Endothelial cell of umbilical vein (primary cell): Measurements from ENCODE around the gene NMNAT3. TPM values are rescaled to one million over a fixed set of nuclear protein-coding genes. Genes with fewer than 3 reads are reported as not detected.

Experiments used
- BruUV-seq: library from RNA; stranded (reverse); fragments of 400-500 nt; replicated peaks from 2 replicates; lab custom pipeline; 2021; lab: Mats Ljungman, UMichigan
- CTCF ChIA-PET: fragments of 300-600, 350-600 bp; sonication (Branson Sonifier 250); formaldehyde crosslinking; loops from one replicate; lab custom pipeline; 2021; ENCODE audit warnings: antibody characterized with exemption, inconsistent platforms; lab: Charles Lee
- POLR2A ChIA-PET: fragments of 300-600, 350-600 bp; sonication (Branson Sonifier 250); formaldehyde crosslinking; loops from one replicate; lab custom pipeline; 2021; ENCODE audit warnings: antibody characterized with exemption, inconsistent platforms; lab: Charles Lee
- DNase-seq: peaks from one replicate; pipeline ENCODE4 v3.0.0-alpha.2; 2011; ENCODE audit warnings: low read depth, low spot score
- FAIRE-seq: peaks from 2 replicates; lab custom pipeline; 2011; peaks lifted over from hg19 to GRCh38; lab: Jason Lieb, UNC
- H2AFZ ChIP-seq: 2 replicates; pipeline ENCODE4 v1.6.0; 2012; ENCODE audit warnings: low read depth, low read length, control low read depth, inconsistent platforms
- H3K27ac ChIP-seq: 2 replicates; pipeline ENCODE4 v1.5.1; 2011; ENCODE audit warnings: low read depth, mild to moderate bottlenecking, control low read depth, low read length, moderate library complexity; ENCODE audit not compliant: insufficient read depth
- H3K27me3 ChIP-seq, 2 experiments: 2 replicates each; pipeline versions ENCODE4 v1.6.0 to v1.6.1; 2011; ENCODE audit warnings: low read length in 2 of 2, mixed read lengths in 1 of 2; ENCODE audit not compliant: control insufficient read depth in 2 of 2, insufficient read depth in 2 of 2
- H3K36me3 ChIP-seq, 2 experiments: 2 replicates in 1 of 2; 3 replicates in 1 of 2; pipeline ENCODE4 v1.5.1; 2011; ENCODE audit warnings: low read length in 2 of 2, mild to moderate bottlenecking in 1 of 2, moderate library complexity in 1 of 2; ENCODE audit not compliant: control insufficient read depth in 2 of 2, insufficient read depth in 2 of 2; ENCODE audit errors: extremely low read depth in 1 of 2
- H3K4me1 ChIP-seq: 3 replicates; pipeline ENCODE4 v1.5.1; 2011; ENCODE audit warnings: mild to moderate bottlenecking, low read length; ENCODE audit not compliant: control insufficient read depth, insufficient read depth; ENCODE audit errors: extremely low read depth
- H3K4me2 ChIP-seq: 2 replicates; pipeline ENCODE4 v1.6.1; 2011; ENCODE audit warnings: low read length, control low read depth, mixed read lengths; ENCODE audit not compliant: insufficient read depth
- H3K4me3 ChIP-seq, 3 experiments: fragments of 200-600 bp in 1 of 3; sonication (generic), shearing (Covaris generic) in 1 of 3; replicated peaks in 1 of 3; 2 replicates each; pipeline ENCODE4 v1.5.1; 2011 to 2016; ENCODE audit warnings: control low read depth in 3 of 3, low read length in 3 of 3, mild to moderate bottlenecking in 2 of 3, inconsistent platforms in 1 of 3, low read depth in 1 of 3, moderate library complexity in 1 of 3; ENCODE audit not compliant: insufficient read depth in 1 of 3
- H3K79me2 ChIP-seq: 2 replicates; pipeline ENCODE4 v1.6.0; 2012; ENCODE audit warnings: low read length, inconsistent platforms; ENCODE audit not compliant: control insufficient read depth, insufficient read depth
- H3K9ac ChIP-seq: replicated peaks from 2 replicates; pipeline ENCODE3; 2011; ENCODE audit warnings: low read length, control low read depth; ENCODE audit not compliant: insufficient read depth; ENCODE audit errors: extremely low read depth
- H3K9me1 ChIP-seq: replicated peaks from 3 replicates; pipeline ENCODE4 v1.6.0; 2011; ENCODE audit warnings: mild to moderate bottlenecking, low read length; ENCODE audit not compliant: control insufficient read depth, insufficient read depth; ENCODE audit errors: extremely low read depth
- H3K9me3 ChIP-seq: replicated peaks from 2 replicates; pipeline ENCODE4 v1.5.1; 2012; ENCODE audit warnings: low read length, inconsistent platforms; ENCODE audit not compliant: control insufficient read depth, insufficient read depth
- H4K20me1 ChIP-seq: replicated peaks from 2 replicates; pipeline ENCODE3; 2011; ENCODE audit warnings: mild to moderate bottlenecking, low read length; ENCODE audit not compliant: control insufficient read depth, insufficient read depth; ENCODE audit errors: extremely low read depth
- EZH2 ChIP-seq: IDR thresholded peaks from 2 replicates; pipeline ENCODE4 v1.6.1; 2012; ENCODE audit warnings: borderline replicate concordance, low read depth, mild to moderate bottlenecking, moderate library complexity, low read length, inconsistent platforms; ENCODE audit not compliant: severe bottlenecking
- FOS ChIP-seq: IDR thresholded peaks from 2 replicates; pipeline ENCODE4 v1.6.1; 2011; ENCODE audit warnings: mild to moderate bottlenecking, low read length, moderate library complexity, borderline replicate concordance; ENCODE audit not compliant: insufficient read depth
- GATA2 ChIP-seq: IDR thresholded peaks from 2 replicates; pipeline ENCODE4 v1.7.0; 2011; ENCODE audit warnings: low read depth, mild to moderate bottlenecking, moderate library complexity, mixed read lengths, low read length; ENCODE audit not compliant: insufficient read length, insufficient read depth
- JUN ChIP-seq: IDR thresholded peaks from 2 replicates; pipeline ENCODE4 v1.6.1; 2011; ENCODE audit warnings: borderline replicate concordance, low read depth; ENCODE audit not compliant: insufficient read length, insufficient read depth
- MAX ChIP-seq: IDR thresholded peaks from 2 replicates; pipeline ENCODE4 v1.6.1; 2011; ENCODE audit not compliant: insufficient read depth, insufficient read length
- MYC ChIP-seq: IDR thresholded peaks from one replicate; pipeline ENCODE4 v1.6.1; 2011; ENCODE audit warnings: mild to moderate bottlenecking, low read depth, low read length
- POLR2A ChIP-seq: IDR thresholded peaks from 2 replicates; pipeline ENCODE4 v1.6.1; 2012; ENCODE audit warnings: low read depth, mild to moderate bottlenecking, control low read depth, low read length
- POLR2AphosphoS5 ChIP-seq: IDR thresholded peaks from 2 replicates; pipeline ENCODE4 v1.6.1; 2012; ENCODE audit warnings: low read depth, mild to moderate bottlenecking, control low read depth, low read length, moderate library complexity; ENCODE audit not compliant: insufficient read depth
- dilution Hi-C: fragments of 300-500 bp; cut with MboI; formaldehyde crosslinking; loops from one replicate; pipeline ENCODE4 v1.15.0; 2019; ENCODE audit warnings: low sequenced_read_pairs; ENCODE audit not compliant: extremely low pct_ligation_motif_present
- intact Hi-C: fragments of 100-400 bp; cut with micrococcal nuclease; formaldehyde crosslinking; loops from one replicate; pipeline ENCODE4 v1.10.0; 2022
- polyA plus RNA-seq, 4 experiments: library from polyadenylated mRNA; depleted of rRNA in 3 of 4; stranded (reverse) in 3 of 4; unstranded in 1 of 4; fragments of >200 nt; gene quantifications; 2 replicates each; pipeline versions ENCODE4 v1.2.1 to v1.2.3, GENCODE V29; 2011 to 2012; ENCODE audit warnings: missing spikeins in 1 of 4
- total RNA-seq: library from RNA; stranded (reverse); gene quantifications from 2 replicates; pipeline ENCODE4 v1.2.3, GENCODE V29; 2021
- TF ChIP-seq, protein P1 (sequence below), 2 donors: IDR thresholded peaks; 1 replicate in 1 of 2; 2 replicates in 1 of 2; pipeline ENCODE4 v1.5.1; 2011; ENCODE audit warnings: low read length in 2 of 2, mild to moderate bottlenecking in 2 of 2, moderate library complexity in 2 of 2, control low read depth in 1 of 2, inconsistent platforms in 1 of 2, low read depth in 1 of 2; ENCODE audit not compliant: insufficient read depth in 1 of 2; ENCODE audit errors: extremely low read depth in 1 of 2

Gene NMNAT3
- total and polyA plus RNA-seq, 2 donors (not counting 3 experiments of a cell fraction or from before 2014, with no cell fraction given), result 0.59 to 0.60 TPM

DNA sequence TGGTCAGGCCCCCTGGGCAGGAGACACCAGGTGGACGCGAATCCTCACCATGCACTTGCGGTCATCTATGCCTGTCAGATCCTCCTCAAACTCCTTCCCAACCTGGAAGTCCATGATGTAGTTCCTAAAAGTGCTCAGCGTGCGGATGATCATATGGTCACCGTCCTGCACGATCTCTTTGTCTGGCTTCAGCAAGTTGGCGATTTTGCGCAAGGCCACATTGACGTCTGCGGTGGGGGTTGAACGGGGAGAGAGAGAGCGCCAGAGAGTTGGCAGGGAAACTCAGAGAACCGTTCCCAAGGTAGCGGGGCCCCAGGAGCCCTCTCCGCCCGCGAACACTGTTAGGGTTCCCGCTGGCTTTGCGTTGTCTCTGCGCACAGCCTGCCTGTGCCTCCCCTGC lies 139.0 kb downstream of the NMNAT3 start:
- DNase-seq (no peak), FAIRE-seq (no peak)
- H3K9me1 ChIP-seq, result no peaks in the 10 kb centered on the region
- ChIA-PET POLR2A (no interaction called here), CTCF (no interaction called here)
- H3K36me3 ChIP-seq, result no peaks in the 10 kb centered on the region
- no peak overlapping the region for H3K9ac ChIP-seq
- no peaks in the 10 kb centered on the region for H3K79me2 ChIP-seq
- intact Hi-C loops (loop anchor here (5.0 kb wide), 2 partner anchors 139 to 151 kb away; partner anchors contain the start of genes COPB2 and NMNAT3), dilution Hi-C loops (no loop called here)
- H2AFZ ChIP-seq, result peak overlapping the region; percentile 81
- H3K27me3 ChIP-seq, result no peaks in the 10 kb centered on the region
- peaks cover 11% of the 10 kb centered on the region for H3K4me1 ChIP-seq
- no peaks in the 10 kb centered on the region for H3K9me3 ChIP-seq
- TF ChIP-seq MYC, result no peak
- BruUV-seq, result no TSS peak
- H3K4me3 ChIP-seq, result peak overlapping the region in 2 of 3 experiments; percentile 38
- H4K20me1 ChIP-seq, result no peaks in the 10 kb centered on the region
- peak overlapping the region; percentile 74 for H3K4me2 ChIP-seq
- no peak overlapping the region for H3K27ac ChIP-seq

DNA sequence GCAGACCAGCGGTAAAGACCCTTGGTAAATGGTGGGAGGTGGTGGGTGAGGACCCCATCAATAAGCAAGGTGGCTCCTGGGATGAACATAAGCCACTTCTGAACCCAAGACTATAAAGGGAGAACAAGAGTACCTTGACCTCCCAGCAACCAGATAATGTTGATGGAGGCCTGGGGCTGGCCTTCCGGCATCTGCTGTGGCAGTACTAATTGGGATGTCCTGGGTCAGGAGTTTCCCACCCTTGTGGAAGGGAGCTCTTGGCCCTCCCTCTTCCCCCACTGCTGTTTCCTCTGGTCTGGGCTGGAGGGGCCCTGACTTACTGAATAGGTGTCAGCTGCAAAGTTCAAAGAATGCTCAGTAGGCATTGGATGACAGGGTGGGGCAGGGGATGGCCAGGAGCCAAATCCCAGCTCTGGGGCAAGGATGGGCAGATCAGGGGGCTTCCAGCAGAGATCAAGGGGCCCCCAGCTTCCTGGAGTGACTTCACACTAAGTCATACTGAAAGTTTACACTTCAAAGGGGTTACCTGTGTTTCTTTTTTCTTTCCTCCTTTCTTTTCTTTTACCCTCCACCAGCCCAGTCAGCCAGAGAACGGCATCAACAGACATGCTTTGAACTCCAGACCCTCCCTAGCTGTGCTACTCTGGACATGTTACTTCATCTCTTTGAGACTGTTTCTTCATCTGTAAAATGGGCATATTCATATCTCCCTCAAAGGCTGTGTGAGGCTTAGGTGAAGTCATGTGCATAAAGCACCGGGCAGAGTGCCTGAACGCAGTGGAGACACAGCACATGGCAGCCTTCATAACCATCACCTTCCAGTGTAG lies 139.8 kb downstream of the NMNAT3 start:
- no TSS peak for BruUV-seq
- Histone ChIP-seq H4K20me1 (no peaks in the 10 kb centered on the region), H3K9ac (no peak overlapping the region), H3K4me1 (peaks cover 11% of the 10 kb centered on the region), H3K79me2 (no peaks in the 10 kb centered on the region), H3K27me3 (no peaks in the 10 kb centered on the region), H3K4me3 (no peak overlapping the region), H3K9me3 (no peaks in the 10 kb centered on the region), H3K36me3 (no peaks in the 10 kb centered on the region), H3K4me2 (no peak overlapping the region), H2AFZ (no peak overlapping the region), H3K9me1 (no peaks in the 10 kb centered on the region), H3K27ac (no peak overlapping the region)
- ChIA-PET POLR2A (no interaction called here), CTCF (no interaction called here)
- intact Hi-C loops, result loop anchor here (5.0 kb wide), 2 partner anchors 139 to 151 kb away; partner anchors contain the start of genes COPB2 and NMNAT3
- dilution Hi-C loops, result no loop called here
- TF ChIP-seq MAX (no peak), FOS (no peak), GATA2 (no peak), POLR2AphosphoS5 (no peak), JUN (no peak), POLR2A (no peak), EZH2 (no peak), MYC (no peak)
- TF ChIP-seq, protein P1, sequence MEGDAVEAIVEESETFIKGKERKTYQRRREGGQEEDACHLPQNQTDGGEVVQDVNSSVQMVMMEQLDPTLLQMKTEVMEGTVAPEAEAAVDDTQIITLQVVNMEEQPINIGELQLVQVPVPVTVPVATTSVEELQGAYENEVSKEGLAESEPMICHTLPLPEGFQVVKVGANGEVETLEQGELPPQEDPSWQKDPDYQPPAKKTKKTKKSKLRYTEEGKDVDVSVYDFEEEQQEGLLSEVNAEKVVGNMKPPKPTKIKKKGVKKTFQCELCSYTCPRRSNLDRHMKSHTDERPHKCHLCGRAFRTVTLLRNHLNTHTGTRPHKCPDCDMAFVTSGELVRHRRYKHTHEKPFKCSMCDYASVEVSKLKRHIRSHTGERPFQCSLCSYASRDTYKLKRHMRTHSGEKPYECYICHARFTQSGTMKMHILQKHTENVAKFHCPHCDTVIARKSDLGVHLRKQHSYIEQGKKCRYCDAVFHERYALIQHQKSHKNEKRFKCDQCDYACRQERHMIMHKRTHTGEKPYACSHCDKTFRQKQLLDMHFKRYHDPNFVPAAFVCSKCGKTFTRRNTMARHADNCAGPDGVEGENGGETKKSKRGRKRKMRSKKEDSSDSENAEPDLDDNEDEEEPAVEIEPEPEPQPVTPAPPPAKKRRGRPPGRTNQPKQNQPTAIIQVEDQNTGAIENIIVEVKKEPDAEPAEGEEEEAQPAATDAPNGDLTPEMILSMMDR (IDR thresholded peaks at IDR 0.05; ENCODE audit: extremely low read depth in 1 of 2, insufficient read depth in 1 of 2, low read depth in 1 of 2, low read length in 2 of 2), result no peak
- FAIRE-seq (no peak), DNase-seq (no peak)
